Skeletal muscle tissue (tissue), 4 donors: ENCODE results near the gene TMPRSS5. TPM values are rescaled to one million over a fixed set of nuclear protein-coding genes. Genes with fewer than 3 reads are reported as not detected.

ENCODE experiments used
- H3K27ac ChIP-seq: one replicate; pipeline ENCODE4 v1.7.0; 2013; ENCODE audit warnings: mild to moderate bottlenecking, low read depth, low read length, inconsistent platforms
- H3K27me3 ChIP-seq, 3 donors: one replicate each; pipeline ENCODE4 v1.7.0; 2013; ENCODE audit warnings: low read length in 3 of 3; ENCODE audit not compliant: control insufficient read depth in 3 of 3, insufficient read depth in 3 of 3
- H3K36me3 ChIP-seq, 3 donors: one replicate each; pipeline ENCODE4 v1.7.0; 2013; ENCODE audit warnings: low read length in 3 of 3; ENCODE audit not compliant: control insufficient read depth in 3 of 3, insufficient read depth in 3 of 3
- H3K4me1 ChIP-seq, 3 donors: one replicate each; pipeline ENCODE4 v1.7.0; 2013; ENCODE audit warnings: low read length in 3 of 3, mild to moderate bottlenecking in 3 of 3; ENCODE audit not compliant: control insufficient read depth in 3 of 3, insufficient read depth in 3 of 3
- H3K4me3 ChIP-seq, 3 donors: one replicate each; pipeline ENCODE4 v1.7.0; 2013; ENCODE audit warnings: low read length in 3 of 3
- H3K9ac ChIP-seq, 3 donors: one replicate each; pipeline ENCODE4 v1.7.0; 2013; ENCODE audit warnings: low read length in 3 of 3, mild to moderate bottlenecking in 3 of 3, moderate library complexity in 2 of 3, low read depth in 1 of 3
- H3K9me3 ChIP-seq, 3 donors: one replicate each; pipeline ENCODE4 v1.7.0; 2013; ENCODE audit warnings: low read length in 3 of 3; ENCODE audit not compliant: control insufficient read depth in 3 of 3
- total RNA-seq: library from RNA; depleted of rRNA; stranded (reverse); fragments of >200 nt; gene quantifications from one replicate; pipeline ENCODE4 v1.2.3, GENCODE V29; 2014
- donor health status: Osteomylitis.

The TMPRSS5 gene
- total RNA-seq, 1 donor from 2014 or later, result 2.1 TPM

DNA sequence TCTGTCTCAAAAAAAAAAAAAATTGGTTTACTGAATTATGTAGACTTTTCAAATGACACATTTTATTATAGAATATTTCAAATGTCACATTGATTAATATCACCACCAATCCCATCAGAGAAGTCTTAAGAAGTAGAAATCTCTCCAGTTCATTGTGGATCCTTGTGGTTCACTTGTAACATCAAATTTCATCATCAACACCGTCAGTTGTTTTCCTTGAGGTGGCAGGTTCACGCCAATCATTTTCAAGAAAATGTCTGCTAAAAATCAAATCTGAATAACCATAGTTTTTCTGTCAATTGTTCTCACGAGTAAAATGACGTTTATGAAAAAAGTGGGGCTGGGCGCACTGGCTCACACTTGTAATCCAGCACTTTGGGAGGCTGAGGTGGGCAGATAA is 50.3 kb downstream of the TMPRSS5 start:
- Histone ChIP-seq H3K9ac (no peak overlapping the region), H3K4me1 (no peaks in the 10 kb centered on the region), H3K4me3 (no peak overlapping the region), H3K27me3 (no peaks in the 10 kb centered on the region), H3K27ac (no peak overlapping the region), H3K36me3 (no peaks in the 10 kb centered on the region), H3K9me3 (no peaks in the 10 kb centered on the region)

DNA sequence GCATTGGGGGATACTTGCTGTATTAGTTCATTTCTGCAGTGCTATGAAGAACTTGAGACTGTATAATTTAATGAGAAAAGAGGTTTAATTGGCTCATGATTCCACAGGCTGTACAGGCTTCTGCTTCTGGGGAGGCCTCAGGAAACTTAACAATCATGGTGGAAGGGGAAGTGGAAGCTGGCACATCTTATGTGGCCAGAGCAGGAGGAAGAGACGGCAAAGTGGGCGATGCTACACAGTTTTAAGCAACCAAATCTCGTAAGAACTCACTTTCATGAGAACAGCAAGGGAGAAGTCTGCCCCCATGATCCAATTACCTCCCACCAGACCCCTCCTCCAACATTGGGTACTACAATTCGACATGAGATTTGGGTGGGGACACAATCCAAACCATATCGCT is 55.1 kb downstream of the TMPRSS5 start:
- Histone ChIP-seq H3K9me3 (no peaks in the 10 kb centered on the region), H3K4me1 (no peaks in the 10 kb centered on the region), H3K9ac (no peak overlapping the region), H3K36me3 (no peaks in the 10 kb centered on the region), H3K4me3 (no peak overlapping the region), H3K27ac (no peak overlapping the region), H3K27me3 (no peaks in the 10 kb centered on the region)

DNA sequence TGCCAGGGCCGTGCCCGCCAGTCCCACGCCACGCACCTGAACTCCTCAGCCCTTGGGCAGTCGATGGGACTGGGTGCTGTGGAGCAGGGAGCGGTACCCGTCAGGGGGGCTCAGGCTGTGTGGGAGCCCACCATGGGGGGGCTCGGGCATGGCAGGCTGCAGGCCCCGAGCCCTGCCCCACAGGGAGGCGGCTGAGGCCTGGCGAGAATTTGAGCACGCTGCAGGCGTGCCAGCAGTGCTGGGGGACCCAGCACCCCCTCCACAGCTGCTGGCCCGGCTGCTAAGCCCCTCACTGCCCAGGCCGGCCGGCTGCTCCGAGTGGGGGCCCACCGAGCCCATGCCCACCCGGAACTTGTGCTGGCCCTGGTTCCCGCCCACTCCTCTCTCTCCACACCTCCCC is 56.8 kb downstream of the TMPRSS5 start:
- no peaks in the 10 kb centered on the region for H3K27me3 ChIP-seq
- H3K36me3 ChIP-seq, result no peaks in the 10 kb centered on the region
- no peaks in the 10 kb centered on the region for H3K4me1 ChIP-seq
- H3K4me3 ChIP-seq, result no peak overlapping the region
- no peak overlapping the region for H3K9ac ChIP-seq
- no peaks in the 10 kb centered on the region for H3K9me3 ChIP-seq
- no peak overlapping the region for H3K27ac ChIP-seq

DNA sequence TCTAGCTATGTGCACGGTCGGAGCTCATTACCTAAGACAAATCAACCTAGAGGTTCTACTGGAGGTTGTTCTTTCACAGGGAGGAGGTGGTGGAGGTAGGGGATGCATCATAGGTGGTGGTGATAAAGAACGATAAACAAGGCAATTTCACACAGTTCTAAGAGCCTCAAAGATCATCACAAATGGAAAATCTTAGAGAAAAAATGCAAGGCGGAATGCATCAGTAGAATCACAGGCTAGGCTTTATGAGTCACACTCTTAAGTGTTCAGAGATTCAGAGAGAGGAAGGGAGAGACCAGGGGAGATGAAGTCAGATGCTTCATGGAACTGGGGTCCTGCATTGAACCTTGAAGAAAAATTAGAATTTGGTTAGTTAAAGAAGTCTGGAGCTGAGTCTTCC is 58.3 kb downstream of the TMPRSS5 start:
- H3K4me1 ChIP-seq, result no peaks in the 10 kb centered on the region
- no peak overlapping the region for H3K27ac ChIP-seq
- no peaks in the 10 kb centered on the region for H3K36me3 ChIP-seq
- H3K27me3 ChIP-seq, result no peaks in the 10 kb centered on the region
- no peaks in the 10 kb centered on the region for H3K9me3 ChIP-seq
- H3K9ac ChIP-seq, result no peak overlapping the region
- no peak overlapping the region for H3K4me3 ChIP-seq

DNA sequence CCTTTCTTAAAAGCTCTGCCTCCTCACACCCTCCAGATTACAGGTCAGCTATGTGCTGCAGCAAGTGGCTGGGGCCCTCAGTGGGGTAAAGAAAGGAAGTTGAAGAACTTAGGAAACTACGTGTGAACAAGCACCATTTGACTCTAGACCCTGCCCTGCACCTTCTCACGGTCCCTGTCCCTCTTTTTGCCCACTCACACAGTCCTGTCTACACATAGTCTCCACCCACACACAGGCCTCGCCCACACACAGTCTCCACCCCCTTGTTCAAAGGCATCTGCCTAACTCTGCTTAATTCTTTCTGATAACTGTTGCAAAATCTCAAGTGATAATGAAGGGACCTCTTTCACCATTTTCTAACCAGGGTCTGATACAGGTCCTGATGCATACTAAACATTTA is 59.0 kb downstream of the TMPRSS5 start:
- Histone ChIP-seq H3K4me3 (no peak overlapping the region), H3K9ac (no peak overlapping the region), H3K4me1 (no peaks in the 10 kb centered on the region), H3K9me3 (no peaks in the 10 kb centered on the region), H3K27me3 (no peaks in the 10 kb centered on the region), H3K27ac (no peak overlapping the region), H3K36me3 (no peaks in the 10 kb centered on the region)

DNA sequence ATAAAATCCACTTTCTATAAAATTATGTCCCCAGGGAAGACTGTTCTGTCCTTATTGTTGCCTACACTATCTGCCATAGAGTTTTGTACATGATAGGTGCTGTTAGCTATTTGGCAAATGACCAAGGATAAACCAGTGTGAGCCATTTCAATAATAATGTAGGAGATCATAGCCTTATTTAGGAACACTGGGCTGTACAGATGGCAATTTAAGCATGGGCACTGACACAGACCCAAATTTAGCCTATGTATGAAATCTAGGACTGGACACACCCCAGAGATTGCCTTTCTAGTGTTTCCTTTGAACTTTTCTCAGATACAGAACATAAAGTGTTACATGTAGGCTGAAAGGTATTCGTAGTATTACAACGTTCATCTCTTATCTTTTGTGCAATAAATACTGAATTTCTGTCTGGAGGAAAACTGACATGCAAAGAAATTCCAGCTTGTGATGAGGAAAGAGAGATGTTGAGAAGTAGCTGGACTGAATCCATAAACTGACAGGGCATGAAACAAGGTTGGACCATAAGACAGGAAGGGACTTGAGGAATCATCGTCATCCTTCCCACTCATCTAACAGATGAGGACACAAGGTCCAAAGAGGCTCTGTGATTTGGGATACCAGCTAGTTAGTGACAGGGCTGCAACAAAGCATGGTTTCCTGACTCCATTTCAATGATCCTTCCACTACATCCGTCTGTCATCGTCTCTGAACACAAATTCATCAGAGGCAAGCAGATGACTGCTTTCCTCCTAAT is 60.3 kb downstream of the TMPRSS5 start:
- H3K27ac ChIP-seq, result no peak overlapping the region
- H3K9ac ChIP-seq, result no peak overlapping the region
- no peaks in the 10 kb centered on the region for H3K4me1 ChIP-seq
- no peaks in the 10 kb centered on the region for H3K27me3 ChIP-seq
- H3K9me3 ChIP-seq, result no peaks in the 10 kb centered on the region
- H3K36me3 ChIP-seq, result no peaks in the 10 kb centered on the region
- no peak overlapping the region for H3K4me3 ChIP-seq

DNA sequence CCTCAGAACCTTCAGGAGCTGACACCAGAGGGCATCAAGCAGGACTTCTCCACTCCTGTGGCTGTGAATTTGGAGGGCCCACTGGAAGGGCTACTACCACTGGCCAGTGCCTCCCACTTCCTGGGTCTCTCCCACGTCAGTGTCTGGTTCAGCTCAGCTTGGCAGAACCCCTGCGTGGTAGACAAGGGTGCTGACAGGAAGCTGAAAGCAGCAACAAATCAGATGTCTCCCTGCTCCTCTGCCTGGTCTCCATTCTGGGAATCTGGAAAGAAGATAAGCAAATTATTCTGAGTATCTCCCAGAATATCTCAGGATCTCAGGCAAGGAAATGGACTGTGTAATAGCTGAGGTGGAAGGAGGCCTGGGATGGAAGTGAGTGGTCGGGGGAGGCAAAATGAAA is 61.5 kb downstream of the TMPRSS5 start:
- Histone ChIP-seq H3K36me3 (no peaks in the 10 kb centered on the region), H3K9ac (no peak overlapping the region), H3K4me1 (no peaks in the 10 kb centered on the region), H3K4me3 (no peak overlapping the region), H3K9me3 (no peaks in the 10 kb centered on the region), H3K27me3 (no peaks in the 10 kb centered on the region), H3K27ac (no peak overlapping the region)

DNA sequence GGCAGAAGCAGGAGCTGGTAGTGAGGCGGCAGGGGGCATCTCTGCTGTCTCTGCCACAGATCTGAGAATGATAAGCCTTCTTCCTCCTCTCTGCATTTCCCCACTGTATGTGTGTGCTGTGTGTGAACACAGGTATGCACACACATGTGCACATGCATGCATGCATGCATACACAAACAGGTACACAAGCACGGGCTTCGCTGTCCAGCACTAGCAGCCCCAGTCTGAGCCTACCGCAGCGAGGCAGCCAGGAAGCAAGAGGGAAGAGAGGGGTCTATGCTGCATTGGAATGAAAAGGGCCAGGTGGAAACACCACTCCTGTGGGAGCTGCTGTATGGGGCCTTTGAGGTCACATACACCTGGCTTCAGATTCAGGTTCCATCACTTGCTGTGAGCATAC is 62.4 kb downstream of the TMPRSS5 start:
- H3K9me3 ChIP-seq, result no peaks in the 10 kb centered on the region
- H3K27me3 ChIP-seq, result no peaks in the 10 kb centered on the region
- H3K4me1 ChIP-seq, result no peaks in the 10 kb centered on the region
- H3K36me3 ChIP-seq, result no peaks in the 10 kb centered on the region
- H3K27ac ChIP-seq, result no peak overlapping the region
- H3K9ac ChIP-seq, result no peak overlapping the region
- no peak overlapping the region for H3K4me3 ChIP-seq

DNA sequence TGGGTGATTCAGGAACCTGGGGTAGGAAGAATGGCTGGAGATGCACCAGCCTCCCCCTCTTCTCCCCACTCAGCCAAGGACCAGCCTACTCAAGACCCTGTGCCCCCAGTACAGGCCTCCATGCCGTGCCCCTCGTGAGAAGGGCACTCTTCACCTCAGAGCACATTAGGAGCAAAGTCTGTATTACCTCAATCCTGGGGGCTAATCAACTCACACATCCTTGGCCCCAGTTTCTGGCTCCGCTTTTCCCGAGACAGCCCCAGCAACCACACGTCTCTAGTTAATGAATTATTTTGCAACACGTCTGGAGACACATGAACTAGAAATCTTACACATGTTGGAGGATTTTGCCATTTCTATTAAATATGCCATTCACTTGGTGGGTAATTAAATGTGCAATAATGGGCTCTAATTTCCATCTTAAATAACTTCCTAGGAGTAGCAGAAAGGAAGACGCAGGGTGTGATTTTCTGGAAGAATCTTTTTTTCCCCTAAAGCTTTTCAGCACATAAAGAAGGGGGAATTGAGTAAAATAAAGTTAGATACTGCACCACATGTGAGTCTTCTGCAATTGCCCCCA is 63.0 kb downstream of the TMPRSS5 start:
- Histone ChIP-seq H3K4me3 (no peak overlapping the region), H3K9me3 (no peaks in the 10 kb centered on the region), H3K27me3 (no peaks in the 10 kb centered on the region), H3K36me3 (no peaks in the 10 kb centered on the region), H3K27ac (no peak overlapping the region), H3K4me1 (no peaks in the 10 kb centered on the region), H3K9ac (no peak overlapping the region)

DNA sequence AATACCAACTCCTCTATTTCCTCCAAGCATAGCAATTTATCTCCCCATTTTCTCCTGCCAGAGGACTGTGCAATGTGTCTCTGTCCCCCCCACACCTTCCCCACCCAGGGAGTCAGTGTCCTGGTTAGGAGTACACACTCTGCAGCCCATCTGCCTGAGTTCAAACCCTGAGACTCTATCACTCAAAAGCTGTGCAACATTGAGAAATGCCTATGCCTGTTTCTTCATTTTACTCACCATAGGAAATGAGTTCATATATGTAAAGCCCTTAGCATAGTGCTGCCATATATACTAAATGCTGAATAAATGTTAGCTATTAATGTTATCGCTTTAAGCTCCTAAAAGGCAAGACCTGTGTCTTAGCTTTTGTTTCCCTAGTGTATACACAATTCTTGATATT is 64.0 kb downstream of the TMPRSS5 start:
- H3K4me1 ChIP-seq, result no peaks in the 10 kb centered on the region
- H3K9me3 ChIP-seq, result no peaks in the 10 kb centered on the region
- H3K27ac ChIP-seq, result no peak overlapping the region

More for the DNA sequence above, 64.0 kb downstream of the TMPRSS5 start:
- Histone ChIP-seq H3K36me3 (no peaks in the 10 kb centered on the region), H3K9ac (no peak overlapping the region), H3K27me3 (no peaks in the 10 kb centered on the region), H3K4me3 (no peak overlapping the region)
